GM19468 (cell line): Measurements from ENCODE around the gene LTF.
"Not testable (repeated sequence)": the region's sequence is repeated elsewhere in the genome, so short reads cannot be mapped to it uniquely, and the experiment has no call there.

Experiments used
- ATAC-seq: cut with Tn5 transposase; IDR thresholded peaks from one replicate; pipeline ENCODE4 v1.9.1; 2021; ENCODE audit warnings: mild to moderate bottlenecking, moderate library complexity, moderate number of reproducible peaks; ENCODE audit not compliant: unreplicated experiment; ENCODE audit errors: extremely low read depth

Gene LTF

GRCh38 chr3:46449755-46450552, 14.8 kb downstream of the LTF start:
- ATAC-seq, result no peak

- no peak for ATAC-seq
Measured at GRCh38 chr3:46448721-46449120, 16.0 kb downstream of the LTF start.

- no peak for ATAC-seq
Measured at GRCh38 chr3:46447228-46447985, 17.3 kb downstream of the LTF start.

- ATAC-seq, result no peak
Measured at GRCh38 chr3:46442576-46443530, 21.9 kb downstream of the LTF start.

- peak; percentile 30 for ATAC-seq
Measured at GRCh38 chr3:46440531-46441294, 24.0 kb downstream of the LTF start.

- no peak for ATAC-seq
Measured at GRCh38 chr3:46438831-46439230, 25.9 kb downstream of the LTF start.

- no peak for ATAC-seq
Measured at GRCh38 chr3:46435081-46435726, 29.5 kb downstream of the LTF start.

- no peak for ATAC-seq
Measured at GRCh38 chr3:46433841-46434240, 30.9 kb downstream of the LTF start.

GRCh38 chr3:46433118-46433517, 31.6 kb downstream of the LTF start:
- not testable (repeated sequence) for ATAC-seq

GRCh38 chr3:46431905-46432304, 32.8 kb downstream of the LTF start:
- not testable (repeated sequence) for ATAC-seq

- not testable (repeated sequence) for ATAC-seq
Measured at GRCh38 chr3:46430879-46431278, 33.8 kb downstream of the LTF start.

GRCh38 chr3:46429671-46430070, 35.0 kb downstream of the LTF start:
- ATAC-seq, result no peak

- ATAC-seq, result no peak
Measured at GRCh38 chr3:46429250-46429649, 35.5 kb downstream of the LTF start.

- no peak for ATAC-seq
Measured at GRCh38 chr3:46427916-46428833, 36.5 kb downstream of the LTF start.

- ATAC-seq, result not testable (repeated sequence)
Measured at GRCh38 chr3:46427404-46427803, 37.3 kb downstream of the LTF start.

GRCh38 chr3:46426476-46426875, 38.2 kb downstream of the LTF start:
- ATAC-seq, result not testable (repeated sequence)

- ATAC-seq, result no peak
Measured at GRCh38 chr3:46423588-46423987, 41.1 kb downstream of the LTF start.

GRCh38 chr3:46422617-46423016, 42.1 kb downstream of the LTF start:
- ATAC-seq, result no peak
